ENCODE measurements around the gene TMPRSS11E.
"Not testable (repeated sequence)": the region's sequence is repeated elsewhere in the genome, so short reads cannot be mapped to it uniquely, and the experiment has no call there.

GRCh38 chr4:68503462-68503861 is 56.2 kb downstream of the TMPRSS11E start:
- TF ChIP-seq, protein P1, sequence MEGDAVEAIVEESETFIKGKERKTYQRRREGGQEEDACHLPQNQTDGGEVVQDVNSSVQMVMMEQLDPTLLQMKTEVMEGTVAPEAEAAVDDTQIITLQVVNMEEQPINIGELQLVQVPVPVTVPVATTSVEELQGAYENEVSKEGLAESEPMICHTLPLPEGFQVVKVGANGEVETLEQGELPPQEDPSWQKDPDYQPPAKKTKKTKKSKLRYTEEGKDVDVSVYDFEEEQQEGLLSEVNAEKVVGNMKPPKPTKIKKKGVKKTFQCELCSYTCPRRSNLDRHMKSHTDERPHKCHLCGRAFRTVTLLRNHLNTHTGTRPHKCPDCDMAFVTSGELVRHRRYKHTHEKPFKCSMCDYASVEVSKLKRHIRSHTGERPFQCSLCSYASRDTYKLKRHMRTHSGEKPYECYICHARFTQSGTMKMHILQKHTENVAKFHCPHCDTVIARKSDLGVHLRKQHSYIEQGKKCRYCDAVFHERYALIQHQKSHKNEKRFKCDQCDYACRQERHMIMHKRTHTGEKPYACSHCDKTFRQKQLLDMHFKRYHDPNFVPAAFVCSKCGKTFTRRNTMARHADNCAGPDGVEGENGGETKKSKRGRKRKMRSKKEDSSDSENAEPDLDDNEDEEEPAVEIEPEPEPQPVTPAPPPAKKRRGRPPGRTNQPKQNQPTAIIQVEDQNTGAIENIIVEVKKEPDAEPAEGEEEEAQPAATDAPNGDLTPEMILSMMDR (IDR thresholded peaks at IDR 0.05), result not testable (repeated sequence)
- TF ChIP-seq POLR2AphosphoS5, TCF7L2 (IDR thresholded peaks at IDR 0.05; ENCODE audit: low read depth, low read length): not testable (repeated sequence)
